IPS-20b (cell line): ENCODE measurements around the gene TPST2.

ENCODE experiments used
- H3K27ac ChIP-seq: one replicate; pipeline ENCODE4 v1.5.1; 2013; ENCODE audit warnings: low read length
- H3K27me3 ChIP-seq: 2 replicates; pipeline ENCODE4 v1.6.1; 2013; ENCODE audit warnings: mild to moderate bottlenecking, low read length, inconsistent platforms; ENCODE audit not compliant: insufficient read depth
- H3K36me3 ChIP-seq: 2 replicates; pipeline ENCODE4 v1.6.1; 2013; ENCODE audit warnings: low read depth, mild to moderate bottlenecking, inconsistent platforms, low read length, moderate library complexity; ENCODE audit not compliant: insufficient read depth
- H3K4me1 ChIP-seq: 2 replicates; pipeline ENCODE4 v1.6.1; 2013; ENCODE audit warnings: mild to moderate bottlenecking, control low read depth, inconsistent platforms, low read length, moderate library complexity; ENCODE audit not compliant: insufficient read depth
- H3K4me3 ChIP-seq: 2 replicates; pipeline ENCODE4 v1.5.1; 2013; ENCODE audit warnings: mild to moderate bottlenecking, low read length, inconsistent platforms
- H3K9ac ChIP-seq: 2 replicates; pipeline ENCODE4 v1.6.1; 2013; ENCODE audit warnings: low read depth, mild to moderate bottlenecking, inconsistent platforms, low read length, moderate library complexity
- H3K9me3 ChIP-seq: 2 replicates; pipeline ENCODE4 v1.6.1; 2013; ENCODE audit warnings: mild to moderate bottlenecking, low read depth, low read length, inconsistent platforms; ENCODE audit not compliant: insufficient read depth

Gene TPST2

DNA sequence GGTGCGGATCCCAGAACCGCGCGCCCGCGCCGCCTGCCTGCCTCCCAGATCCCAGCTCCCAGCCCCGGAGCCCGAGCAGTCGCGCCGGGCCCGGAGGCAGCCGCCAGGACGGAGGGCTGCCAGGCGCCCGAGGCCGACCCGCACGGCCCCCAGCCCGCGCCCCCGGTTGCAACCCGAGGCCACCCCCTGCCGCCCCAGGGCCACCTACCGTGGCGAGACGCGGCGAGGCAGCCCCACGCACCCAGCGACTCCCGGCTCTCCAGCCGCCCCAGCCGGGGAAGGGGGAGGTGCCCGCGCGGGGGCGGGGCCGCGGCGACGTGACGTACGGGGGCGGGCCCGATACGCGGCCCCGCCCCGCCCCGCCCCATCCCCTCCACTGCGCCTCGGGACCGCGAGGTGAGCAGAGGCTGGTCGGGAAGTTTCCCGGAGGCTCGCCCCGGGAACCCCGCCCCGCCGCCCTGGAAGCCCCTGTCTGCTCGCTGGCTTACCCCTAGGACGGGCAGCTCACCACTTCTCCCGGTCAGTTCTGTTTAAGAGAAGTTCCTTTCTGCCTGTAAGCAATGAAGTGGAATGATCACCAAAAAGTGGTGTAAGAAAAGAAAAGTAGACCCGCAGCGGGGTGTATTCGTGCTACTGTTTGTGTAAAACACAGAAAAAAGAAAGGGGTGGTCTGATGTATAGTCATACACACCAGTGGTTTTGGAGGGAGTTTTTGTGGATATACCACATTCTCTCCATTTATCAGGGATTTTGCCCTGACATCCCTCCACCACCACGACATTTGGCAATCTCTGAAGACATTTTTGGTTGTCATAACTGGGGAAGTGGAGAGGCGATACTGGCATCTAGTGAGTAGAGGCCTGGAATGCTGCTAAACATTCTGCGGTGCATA lies at the start of gene TPST2:
TPST2 (minus strand) TSS at position 288 of the 892 bp plus-strand sequence. CDS start 48,502 bp downstream, outside the sequence.
- Histone ChIP-seq H3K27me3 (no peaks in the 10 kb centered on the region), H3K4me1 (peaks cover 4% of the 10 kb centered on the region), H3K27ac (no peak within 1 kb of the TSS), H3K9me3 (no peaks in the 10 kb centered on the region), H3K36me3 (peaks cover 5% of the 10 kb centered on the region), H3K9ac (peak within 1 kb of the TSS; percentile 82), H3K4me3 (peak within 1 kb of the TSS; percentile 89)

DNA sequence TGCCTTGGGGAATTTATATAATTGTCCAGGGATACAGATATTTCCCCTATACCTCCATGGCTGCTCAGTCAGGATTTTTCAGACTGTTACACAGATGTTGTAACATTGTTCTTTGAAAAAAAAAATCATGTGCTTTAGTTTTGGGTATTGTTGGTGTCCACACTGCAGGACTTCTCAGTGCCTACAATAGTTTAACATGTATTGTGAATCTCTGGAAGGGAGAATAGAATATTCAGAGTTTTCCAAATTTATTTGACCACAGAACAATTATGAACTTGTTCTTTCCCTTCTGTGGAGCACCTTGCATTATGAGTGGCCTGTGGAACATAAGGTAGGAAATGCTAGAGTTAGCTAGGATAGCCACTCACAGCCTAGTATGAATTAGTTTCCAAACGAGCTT lies 46.4 kb upstream of the TPST2 start:
- H3K36me3 ChIP-seq = no peaks in the 10 kb centered on the region
- no peaks in the 10 kb centered on the region for H3K9me3 ChIP-seq
- H3K27me3 ChIP-seq = no peaks in the 10 kb centered on the region
- H3K9ac ChIP-seq = no peak overlapping the region
- H3K4me1 ChIP-seq = peaks cover 15% of the 10 kb centered on the region
- no peak overlapping the region for H3K27ac ChIP-seq
- no peak overlapping the region for H3K4me3 ChIP-seq

DNA sequence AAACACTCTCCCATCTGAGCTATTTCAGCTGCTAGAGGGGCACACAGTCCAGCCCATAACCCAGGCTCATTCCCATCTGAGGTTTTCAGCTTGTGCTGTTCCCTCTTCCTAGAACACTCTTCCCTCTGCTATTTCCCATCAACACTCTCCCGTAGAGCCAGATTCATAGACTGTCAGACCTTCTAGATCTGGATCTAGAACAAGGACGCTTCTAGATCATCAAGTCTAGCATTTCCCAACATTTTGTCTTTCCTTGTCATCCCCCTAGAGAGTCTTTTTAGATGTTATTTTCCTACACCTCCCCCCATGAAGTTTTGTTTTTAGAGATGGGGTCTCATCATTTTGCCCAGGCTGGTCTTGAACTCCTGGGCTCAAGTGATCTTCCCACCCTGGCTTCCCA lies 45.2 kb upstream of the TPST2 start:
- no peaks in the 10 kb centered on the region for H3K36me3 ChIP-seq
- peaks cover 6% of the 10 kb centered on the region for H3K4me1 ChIP-seq
- no peaks in the 10 kb centered on the region for H3K27me3 ChIP-seq
- H3K9me3 ChIP-seq = no peaks in the 10 kb centered on the region
- H3K9ac ChIP-seq = no peak overlapping the region
- H3K4me3 ChIP-seq = no peak overlapping the region
- no peak overlapping the region for H3K27ac ChIP-seq

DNA sequence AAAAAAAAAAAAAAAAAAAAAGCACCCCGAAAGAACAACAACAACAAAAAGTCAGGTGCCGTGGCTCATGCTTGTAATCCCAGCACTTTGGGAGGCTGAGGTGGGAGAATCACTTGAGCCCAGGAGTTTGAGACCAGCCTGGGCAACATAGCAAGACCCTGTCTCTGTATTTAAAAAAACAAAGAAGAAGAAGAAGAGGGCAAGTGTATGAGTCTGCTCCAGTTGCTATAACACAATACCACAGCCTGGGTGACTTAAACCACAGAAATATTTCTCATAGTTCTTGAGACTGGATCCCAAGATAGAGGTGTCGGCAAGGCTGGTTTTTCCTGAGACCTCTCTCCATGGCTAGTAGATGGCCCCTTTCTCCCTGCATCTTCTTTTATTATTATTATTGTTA lies 44.3 kb upstream of the TPST2 start:
- H3K4me3 ChIP-seq = no peak overlapping the region
- no peak overlapping the region for H3K27ac ChIP-seq
- H3K36me3 ChIP-seq = no peaks in the 10 kb centered on the region
- H3K27me3 ChIP-seq = no peaks in the 10 kb centered on the region
- peaks cover 6% of the 10 kb centered on the region for H3K4me1 ChIP-seq
- no peak overlapping the region for H3K9ac ChIP-seq
- H3K9me3 ChIP-seq = no peaks in the 10 kb centered on the region

DNA sequence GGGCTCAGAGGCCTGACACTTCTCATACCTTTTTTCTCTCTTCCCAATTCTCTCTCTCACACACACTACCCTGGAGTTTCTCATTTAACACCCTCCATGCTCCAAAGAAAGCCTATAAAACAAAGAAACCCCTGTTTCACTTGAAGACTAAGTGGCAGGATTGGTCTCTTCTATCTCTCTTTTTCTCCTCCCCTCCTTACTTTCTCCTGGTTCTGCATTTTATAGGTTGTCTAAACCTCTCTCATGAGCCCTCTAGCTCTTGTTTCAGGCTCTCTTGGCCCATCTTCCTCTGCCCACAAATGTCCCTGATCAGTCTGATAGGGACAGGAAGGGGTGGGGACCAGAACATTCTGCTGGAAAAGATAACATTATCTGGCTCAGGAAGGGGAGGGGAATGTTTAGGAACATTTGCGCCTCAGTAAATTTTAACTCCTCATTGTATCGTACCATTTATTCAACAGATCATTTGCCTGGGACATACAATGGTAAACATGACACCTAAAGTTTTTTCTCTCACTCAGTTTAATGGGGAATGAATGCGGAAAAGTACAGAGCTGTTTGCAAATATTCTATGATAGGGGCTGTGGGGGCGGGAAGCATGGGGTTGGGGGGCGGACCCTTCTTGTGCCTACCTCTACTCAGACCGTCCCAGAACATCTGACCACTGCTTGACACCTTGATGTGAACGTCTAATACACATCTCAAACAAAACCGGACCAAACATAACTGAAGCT lies 42.7 kb upstream of the TPST2 start:
- H3K9me3 ChIP-seq = no peaks in the 10 kb centered on the region
- no peak overlapping the region for H3K4me3 ChIP-seq
- H3K36me3 ChIP-seq = no peaks in the 10 kb centered on the region
- H3K27ac ChIP-seq = no peak overlapping the region
- H3K9ac ChIP-seq = no peak overlapping the region
- H3K27me3 ChIP-seq = no peaks in the 10 kb centered on the region
- peaks cover 6% of the 10 kb centered on the region for H3K4me1 ChIP-seq

DNA sequence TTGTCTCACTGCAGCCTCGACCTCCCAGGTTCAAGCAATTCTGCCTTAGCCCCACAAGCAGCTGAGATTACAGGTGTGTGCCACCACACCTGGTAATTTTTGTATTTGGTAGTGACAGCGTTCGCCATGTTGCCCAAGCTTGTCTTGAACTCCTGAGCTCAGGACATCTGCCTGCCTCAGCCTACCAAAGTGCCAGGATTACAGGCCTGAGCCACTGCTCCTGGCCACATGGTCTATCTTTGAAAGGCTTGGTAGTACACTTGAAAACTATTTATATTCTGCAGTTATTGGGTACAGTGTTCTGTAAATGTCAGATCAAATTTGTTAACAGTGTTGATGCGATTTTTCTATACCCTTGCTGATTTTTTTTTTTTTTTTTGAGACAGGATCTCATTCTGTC lies 41.4 kb upstream of the TPST2 start:
- no peak overlapping the region for H3K9ac ChIP-seq
- no peaks in the 10 kb centered on the region for H3K27me3 ChIP-seq
- no peak overlapping the region for H3K27ac ChIP-seq
- H3K4me3 ChIP-seq = no peak overlapping the region
- H3K36me3 ChIP-seq = no peaks in the 10 kb centered on the region
- no peaks in the 10 kb centered on the region for H3K9me3 ChIP-seq
- H3K4me1 ChIP-seq = peaks cover 6% of the 10 kb centered on the region

DNA sequence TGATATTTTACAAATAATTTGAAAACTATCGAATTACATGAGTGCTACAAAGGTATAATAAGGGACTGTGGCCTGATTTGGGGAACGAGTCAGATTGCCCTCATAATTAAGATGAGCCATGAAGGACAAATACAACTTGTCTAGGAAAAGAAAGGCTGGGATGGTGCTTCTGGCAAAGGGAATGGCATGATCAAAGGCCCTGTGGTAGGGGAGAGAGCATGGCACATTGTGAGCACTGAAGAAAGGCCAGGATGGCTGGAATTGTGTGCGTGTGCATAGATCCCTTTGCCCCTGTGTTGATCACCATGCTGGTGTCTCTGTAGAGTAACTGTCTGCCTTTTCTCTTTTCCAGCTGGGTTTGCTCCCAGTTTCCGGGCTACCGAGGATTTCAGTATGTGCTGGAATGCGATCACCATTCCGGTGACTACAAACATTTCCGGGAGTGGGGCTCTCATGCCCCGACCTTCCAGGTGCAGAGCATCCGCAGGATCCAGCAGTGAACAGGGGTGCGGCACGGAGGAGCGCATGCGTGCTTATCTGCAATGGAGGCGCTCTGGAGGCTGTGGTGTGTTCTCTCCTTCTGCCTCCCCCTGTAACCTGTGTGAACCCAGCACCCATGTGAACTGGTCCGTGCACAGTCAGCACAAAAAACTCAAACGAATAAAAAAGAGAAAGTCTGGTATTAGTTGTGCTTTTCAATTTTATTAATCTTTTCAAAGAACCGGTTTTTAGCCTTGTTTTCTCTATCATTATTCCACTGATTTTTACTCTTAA lies 40.2 kb upstream of the TPST2 start:
- Histone ChIP-seq H3K27me3 (no peaks in the 10 kb centered on the region), H3K4me3 (no peak overlapping the region), H3K9ac (no peak overlapping the region), H3K4me1 (peaks cover 6% of the 10 kb centered on the region), H3K36me3 (no peaks in the 10 kb centered on the region), H3K27ac (no peak overlapping the region), H3K9me3 (no peaks in the 10 kb centered on the region)

DNA sequence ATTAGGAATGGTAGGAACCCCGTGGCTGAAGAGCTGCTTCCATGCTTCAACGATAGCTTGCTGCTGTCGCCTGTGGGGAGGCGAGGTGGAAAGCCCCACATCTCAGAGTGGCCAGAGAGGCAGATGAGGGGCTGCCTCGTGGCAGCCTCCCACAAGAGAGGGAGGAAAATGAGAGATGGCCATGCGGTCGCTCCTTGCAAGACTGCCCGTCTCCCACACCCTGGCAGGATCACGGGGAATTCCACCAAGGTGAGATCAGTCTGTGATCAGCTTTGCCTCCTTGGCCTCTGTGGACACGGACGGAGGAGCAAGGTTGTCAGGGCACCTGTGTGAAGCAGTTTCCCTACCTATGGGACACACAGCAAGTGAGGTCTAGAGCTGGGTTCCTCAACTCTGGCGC lies 34.9 kb upstream of the TPST2 start:
- H3K4me3 ChIP-seq = no peak overlapping the region
- H3K4me1 ChIP-seq = peaks cover 5% of the 10 kb centered on the region; the same call in 1 of the 2 replicates
- H3K36me3 ChIP-seq = no peaks in the 10 kb centered on the region
- no peak overlapping the region for H3K9ac ChIP-seq
- no peaks in the 10 kb centered on the region for H3K9me3 ChIP-seq
- H3K27ac ChIP-seq = no peak overlapping the region
- H3K27me3 ChIP-seq = no peaks in the 10 kb centered on the region; the same call in 1 of the 2 replicates

DNA sequence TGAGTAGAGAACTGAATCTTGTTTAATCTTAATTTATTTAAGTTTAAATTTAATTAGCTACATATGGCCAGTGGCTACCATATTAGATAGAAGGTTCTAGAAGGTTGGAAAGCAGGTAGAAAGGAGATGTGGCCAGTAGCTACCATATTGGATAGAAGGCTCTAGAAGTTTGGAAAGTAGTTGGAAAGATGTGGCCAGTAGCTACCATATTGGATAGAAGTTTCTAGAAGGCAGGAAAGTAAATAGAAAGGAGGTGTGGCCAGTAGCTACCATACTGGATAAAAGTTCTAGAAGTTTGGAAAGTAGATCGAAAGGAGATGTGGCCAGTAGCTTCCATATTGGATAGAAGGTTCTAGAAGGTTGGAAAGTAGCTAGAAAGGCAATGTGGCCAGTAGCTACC lies 34.1 kb upstream of the TPST2 start:
- no peaks in the 10 kb centered on the region for H3K36me3 ChIP-seq
- no peaks in the 10 kb centered on the region for H3K9me3 ChIP-seq
- H3K27ac ChIP-seq = no peak overlapping the region
- no peak overlapping the region for H3K4me3 ChIP-seq
- H3K4me1 ChIP-seq = peaks cover 5% of the 10 kb centered on the region; the same call in 1 of the 2 replicates
- H3K9ac ChIP-seq = no peak overlapping the region
- no peaks in the 10 kb centered on the region; the same call in 1 of the 2 replicates for H3K27me3 ChIP-seq

DNA sequence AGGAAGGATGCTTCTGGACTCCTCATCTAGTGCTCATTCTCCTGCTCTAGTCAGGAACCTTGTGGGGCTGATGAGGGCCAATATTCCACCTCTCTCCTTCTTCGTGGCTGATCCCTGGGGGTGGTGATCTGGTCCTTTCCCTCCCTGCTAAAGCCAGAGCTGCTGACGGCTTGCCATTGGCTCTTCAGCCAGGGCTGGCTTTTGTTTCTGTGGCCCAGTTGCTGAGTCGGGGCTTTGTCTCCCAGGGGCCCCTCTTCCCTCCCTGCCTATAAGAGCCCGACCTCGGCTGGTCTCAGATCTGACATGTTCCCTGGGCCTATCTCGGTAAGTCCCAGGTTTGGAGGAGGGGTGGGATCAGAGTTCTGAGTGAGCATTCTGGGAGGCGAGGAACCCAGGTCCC lies 31.7 kb upstream of the TPST2 start, which contains the start of gene CRYBA4:
CRYBA4 (plus strand) TSS at position 301 of the 400 bp plus-strand sequence. CDS start 634 bp downstream, outside the sequence.
- Histone ChIP-seq H3K36me3 (no peaks in the 10 kb centered on the region), H3K27me3 (no peaks in the 10 kb centered on the region; the same call in 1 of the 2 replicates), H3K9me3 (no peaks in the 10 kb centered on the region), H3K27ac (no peak within 1 kb of the TSS), H3K4me1 (peaks cover 19% of the 10 kb centered on the region; the same call in 1 of the 2 replicates), H3K9ac (no peak within 1 kb of the TSS), H3K4me3 (no peak within 1 kb of the TSS)

DNA sequence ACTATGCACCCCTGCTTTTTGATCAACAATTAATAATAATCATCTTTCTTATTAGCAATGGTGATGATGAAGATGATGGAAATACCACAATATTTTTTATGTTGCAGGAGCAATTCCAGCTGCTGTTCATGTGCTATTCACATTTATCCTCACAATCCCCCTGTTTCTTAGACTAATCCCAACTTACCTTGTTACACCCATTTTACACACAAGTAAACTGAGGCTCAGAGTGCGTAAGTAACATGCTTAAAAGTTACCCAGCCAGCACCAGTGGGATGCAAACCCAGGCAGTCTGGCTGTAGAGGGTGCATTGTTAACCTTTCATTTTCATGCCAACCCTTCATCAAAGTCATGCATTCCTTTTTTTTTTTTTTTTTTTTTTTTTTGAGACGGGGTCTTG lies 30.3 kb upstream of the TPST2 start:
- peaks cover 26% of the 10 kb centered on the region; the same call in 1 of the 2 replicates for H3K4me1 ChIP-seq
- H3K27ac ChIP-seq = no peak overlapping the region
- H3K4me3 ChIP-seq = no peak overlapping the region
- no peak overlapping the region for H3K9ac ChIP-seq
- H3K36me3 ChIP-seq = no peaks in the 10 kb centered on the region
- peaks cover 1% of the 10 kb centered on the region for H3K27me3 ChIP-seq
- H3K9me3 ChIP-seq = no peaks in the 10 kb centered on the region
